OCI-LY3 (cell line): ENCODE measurements around the gene POLG2.

Experiments used
- CTCF ChIP-seq: fragments of 200-600, 300-600 bp; sonication (generic); IDR thresholded peaks from 2 replicates; pipeline ENCODE4 v1.5.1; 2014; ENCODE audit warnings: antibody characterized with exemption, low read length, low read depth
- EZH2phosphoT487 ChIP-seq: fragments of 200-600 bp; shearing (Covaris generic); IDR thresholded peaks from 2 replicates; pipeline ENCODE4 v1.6.1; 2018; ENCODE audit warnings: antibody characterized with exemption, mixed run types, low read depth

- TF ChIP-seq CTCF = no peak
- TF ChIP-seq EZH2phosphoT487 = no peak
Observed at GRCh38 chr17:64455993-64456885, 40.6 kb downstream of the POLG2 start.
